Embryonic facial prominence (tissue), 1 donor: Measurements from ENCODE around the gene PRKCZ.
A peak's percentile ranks its signal among the peaks of the same experiment; 100 is the strongest.

Experiments used
- DNase-seq: peaks from one replicate; pipeline ENCODE4 v3.0.0-alpha.2; 2016; ENCODE audit errors: extremely low spot score

PRKCZ gene

DNA sequence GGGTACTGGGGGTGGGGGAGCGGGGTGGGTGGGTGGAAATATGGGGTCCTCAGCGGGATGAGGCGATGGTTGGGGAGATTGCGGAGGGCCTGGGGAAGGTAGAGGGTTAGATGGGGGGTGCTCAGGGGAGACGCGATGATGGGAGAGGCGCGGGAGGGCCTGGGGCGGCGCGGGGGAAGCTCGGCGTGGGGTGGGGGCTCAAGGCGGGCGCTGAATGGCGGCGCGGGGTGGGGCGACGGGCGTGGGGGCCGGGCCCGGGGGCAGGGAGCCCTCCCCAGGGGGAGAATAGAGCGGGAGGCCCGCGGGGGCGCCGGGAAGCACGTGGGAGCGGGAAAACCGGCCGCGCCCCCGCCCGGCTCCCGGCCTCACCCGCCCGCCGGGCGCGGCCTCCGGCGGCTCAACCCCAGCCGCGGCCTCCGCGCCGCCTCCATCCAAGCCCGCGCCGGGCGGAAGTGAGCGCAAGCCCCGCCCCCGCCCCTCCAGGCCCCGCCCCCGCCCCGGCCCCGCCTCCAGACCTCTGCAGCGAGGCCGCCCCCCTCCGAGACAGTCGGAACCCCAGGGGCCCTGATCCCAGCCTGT lies 144.2 kb downstream of the PRKCZ start, which contains the start of gene FAAP20:
Gene FAAP20 (minus strand): TSS at position 454 of the 579 bp plus-strand sequence. CDS start 23 bp downstream, at position 431.
- no peak for DNase-seq

DNA sequence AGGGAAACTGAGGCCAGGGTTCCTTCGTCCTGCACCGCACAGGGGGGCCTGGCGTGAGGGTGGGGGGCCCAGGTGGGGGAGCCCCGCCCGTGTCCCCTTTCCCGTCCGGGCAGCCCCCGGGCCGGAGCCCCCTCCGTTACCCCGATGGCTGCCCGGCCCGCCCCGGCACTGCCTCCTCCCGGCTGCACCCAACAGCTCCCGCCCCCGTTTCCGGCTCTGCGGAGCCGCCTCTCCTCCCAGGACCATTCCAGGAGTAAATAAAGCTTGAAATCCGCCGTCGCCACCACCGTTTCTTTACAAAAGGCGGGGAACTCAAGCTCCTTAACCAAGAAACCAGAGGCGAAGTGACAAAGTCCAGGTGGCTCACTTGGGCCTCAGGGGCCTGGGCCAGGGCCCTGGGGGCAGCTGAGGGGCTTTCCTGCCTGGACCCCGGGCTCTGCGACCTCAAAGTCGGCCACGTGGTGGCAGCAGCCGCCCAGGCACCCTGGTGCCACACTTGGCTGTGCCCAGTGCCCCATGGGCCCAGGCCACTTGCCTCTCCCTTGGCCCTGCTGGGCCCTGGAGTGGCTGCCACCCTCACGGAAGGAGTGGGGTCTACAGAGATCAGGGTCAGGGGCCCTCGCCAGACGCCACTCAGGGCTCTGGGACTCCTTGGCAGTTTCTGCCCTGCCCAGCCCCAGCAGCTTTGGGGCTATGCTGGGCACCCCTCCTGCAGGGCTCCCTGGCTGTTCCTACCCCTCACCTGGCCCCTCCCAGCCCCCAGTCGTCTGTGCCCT lies 144.9 kb downstream of the PRKCZ start:
- DNase-seq = peak; percentile 64

DNA sequence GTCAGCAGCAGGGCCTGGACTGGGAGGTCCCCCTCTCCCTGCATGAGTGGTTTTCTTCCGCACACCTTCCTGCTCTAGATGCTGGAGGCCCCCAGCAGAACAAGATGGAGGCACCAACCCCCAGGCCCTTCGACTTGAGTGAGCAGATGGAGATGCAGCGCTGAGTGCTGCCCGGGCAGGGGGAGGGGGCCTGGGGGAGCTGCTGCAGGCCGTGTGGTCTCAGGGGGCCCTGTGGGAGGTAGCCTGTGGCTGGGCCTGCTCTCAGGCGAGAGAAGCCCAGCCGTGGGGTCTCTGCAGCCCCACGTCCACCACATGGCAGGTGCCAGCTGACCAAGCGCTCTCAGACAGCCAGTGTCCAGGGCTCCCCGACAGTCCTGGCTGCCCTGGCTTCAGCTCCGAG lies 145.6 kb downstream of the PRKCZ start:
- DNase-seq = no peak

DNA sequence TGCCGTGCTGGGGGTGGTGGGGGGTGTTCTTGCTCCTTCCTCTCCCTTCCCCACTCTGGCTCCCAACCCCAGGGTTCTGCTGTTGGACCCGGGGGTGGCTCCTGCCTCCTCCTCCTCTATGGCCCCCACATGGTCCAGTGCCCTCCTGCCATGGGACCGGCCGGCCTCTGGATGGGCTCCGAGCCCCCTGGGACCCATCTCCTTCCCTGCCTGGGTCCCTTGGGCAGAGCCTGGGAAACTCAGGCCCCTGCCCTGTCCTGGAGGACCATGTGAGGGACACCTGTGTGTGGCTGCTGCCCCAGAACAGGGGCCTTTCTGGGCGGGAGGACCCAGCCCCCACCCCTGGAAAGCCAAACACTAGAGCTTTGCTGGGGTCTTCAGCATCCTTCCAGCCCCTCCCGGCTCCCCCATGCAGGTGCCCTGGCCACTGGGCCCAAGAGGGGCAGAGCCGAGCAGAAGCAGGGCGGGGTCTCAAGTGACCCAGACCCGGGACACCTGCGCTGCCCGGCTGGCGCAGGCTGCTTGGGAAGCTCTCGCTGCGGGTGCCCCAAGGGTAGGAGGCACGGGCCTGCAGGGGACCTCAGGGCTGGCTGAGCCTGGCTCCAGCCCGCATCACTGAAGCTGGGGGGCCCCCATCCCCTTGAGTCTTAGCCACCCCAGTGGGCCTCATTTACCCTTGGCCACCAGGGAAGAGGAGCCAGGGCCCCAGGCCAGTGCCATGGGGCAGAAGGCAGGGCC lies 146.9 kb downstream of the PRKCZ start:
- no peak for DNase-seq

DNA sequence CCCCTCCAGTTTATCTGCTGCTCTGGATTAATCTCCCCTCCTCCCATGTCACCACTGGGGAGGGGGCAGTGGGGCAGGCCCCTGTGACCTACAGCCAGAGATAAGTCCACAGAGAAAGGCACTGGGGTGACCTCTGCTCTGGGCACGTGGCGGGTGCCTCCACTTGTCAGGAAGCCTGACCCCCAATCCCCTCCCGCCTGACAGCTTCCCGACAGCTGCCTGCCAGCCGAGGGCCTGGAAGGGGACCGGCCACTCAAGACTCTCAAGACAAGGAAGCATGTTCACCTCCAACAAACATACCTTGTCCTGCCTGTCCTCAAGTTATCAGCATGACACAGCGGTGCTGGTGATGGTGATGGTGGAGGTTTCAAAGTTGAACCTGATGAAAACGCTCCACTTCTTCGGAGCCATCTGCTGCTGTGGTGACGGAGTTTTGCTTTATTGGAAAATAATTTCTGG lies 147.5 kb downstream of the PRKCZ start:
- no peak for DNase-seq

DNA sequence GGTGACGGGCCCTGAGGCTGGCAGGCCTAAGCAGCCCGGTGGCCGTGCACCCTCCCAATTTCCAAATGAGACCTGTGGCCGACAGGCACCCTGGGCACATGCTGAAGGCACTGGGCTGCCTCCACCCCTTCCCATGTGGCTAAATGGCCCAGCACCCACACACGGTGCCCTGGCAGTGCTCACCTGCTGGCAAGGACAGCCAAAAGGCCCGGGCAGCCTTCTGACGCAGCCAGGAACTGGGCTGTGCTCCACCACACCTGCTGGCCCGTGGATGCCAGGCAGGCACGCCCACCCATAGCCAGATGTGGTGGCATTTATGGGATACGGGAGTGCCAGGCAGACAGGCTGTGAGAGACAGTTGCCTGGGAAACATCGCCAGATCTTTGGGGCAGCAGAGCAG lies 148.4 kb downstream of the PRKCZ start:
- DNase-seq = no peak

DNA sequence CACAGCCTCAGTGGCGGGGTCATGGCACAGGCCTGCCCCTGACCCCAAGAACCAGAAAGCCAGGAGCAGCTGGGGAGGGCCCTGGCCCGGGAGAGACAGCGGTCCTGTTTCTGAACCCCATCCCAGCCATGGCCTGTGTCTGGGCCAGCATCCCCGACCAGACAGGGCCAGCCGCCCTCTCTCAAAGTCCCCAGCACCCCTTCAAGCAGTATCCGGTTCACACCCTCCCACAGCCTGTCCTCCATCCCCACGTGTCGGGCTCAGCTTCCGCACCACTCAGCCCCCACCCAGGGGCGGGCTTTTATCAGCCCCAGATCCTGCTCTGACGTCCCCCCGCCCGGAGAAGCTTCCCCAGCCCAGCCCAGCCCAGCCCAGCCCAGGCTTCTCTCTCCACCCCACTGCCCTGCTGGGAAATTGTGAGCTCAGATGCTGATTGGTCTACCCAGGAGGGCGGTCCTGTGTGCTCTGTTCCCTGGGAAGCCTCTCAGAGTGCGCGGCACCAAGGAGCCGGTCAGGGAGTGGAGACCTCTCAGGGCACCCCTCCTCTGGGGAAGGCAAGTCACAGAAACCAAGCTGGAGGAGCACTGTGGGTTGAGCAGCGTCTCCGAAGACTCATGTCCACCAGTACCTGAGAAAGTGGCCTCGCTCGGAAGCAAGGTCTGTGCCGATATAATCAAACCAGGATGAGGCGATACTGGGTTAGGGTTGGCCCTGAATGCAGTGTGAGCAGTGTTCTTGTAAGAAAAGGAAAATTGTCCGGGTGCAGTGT lies 149.0 kb downstream of the PRKCZ start:
- DNase-seq = no peak

DNA sequence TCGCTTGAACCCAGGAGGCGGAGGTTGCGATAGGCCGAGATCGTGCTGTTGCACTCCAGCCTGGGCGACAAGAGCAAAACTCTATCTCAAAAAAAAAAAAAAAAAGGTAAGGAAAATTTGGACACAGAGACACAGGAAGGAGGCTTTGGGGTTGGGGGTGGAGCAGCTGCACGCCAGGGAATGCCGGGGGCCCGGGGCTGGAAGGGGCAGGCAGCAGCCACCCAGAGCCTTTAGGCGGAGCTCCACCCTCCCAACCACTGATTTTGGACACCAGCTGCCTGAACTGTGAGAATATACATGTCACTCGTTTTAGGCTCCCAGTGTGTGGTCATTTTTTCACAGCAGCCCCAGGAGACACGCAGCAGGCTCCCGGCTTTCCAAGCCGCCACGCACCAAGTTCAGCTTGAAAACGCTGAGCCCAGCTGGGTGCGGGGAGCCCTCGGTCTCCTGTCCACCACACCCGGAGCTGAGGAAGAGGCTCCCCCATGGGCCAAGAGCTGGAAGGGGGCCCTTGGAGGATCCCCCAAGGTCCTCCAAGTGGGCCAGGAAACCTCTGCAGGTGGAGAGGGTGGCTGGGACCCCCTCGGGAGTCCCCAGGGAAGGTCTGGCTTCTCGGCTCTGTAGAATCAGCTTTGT lies 150.2 kb downstream of the PRKCZ start:
- no peak for DNase-seq

DNA sequence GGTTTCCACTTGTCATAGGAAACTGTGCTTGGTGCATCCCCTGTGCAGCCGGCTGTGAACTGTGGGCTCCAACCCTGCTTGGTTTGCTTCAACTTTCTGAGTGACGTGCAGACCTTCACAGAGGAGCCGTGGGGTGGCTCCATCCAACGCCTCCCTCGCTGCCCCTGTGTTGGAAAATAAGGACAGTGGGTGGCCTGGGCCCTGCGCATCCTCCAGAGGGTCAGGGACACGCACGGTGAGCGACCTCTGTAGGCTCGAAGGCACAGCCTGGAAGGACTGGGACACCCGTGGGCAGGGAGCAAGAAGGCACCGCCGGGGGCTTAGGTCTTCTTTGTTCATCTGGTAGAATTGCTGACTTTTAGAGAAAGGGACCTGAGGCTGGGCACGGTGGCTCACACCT lies 150.9 kb downstream of the PRKCZ start:
- no peak for DNase-seq

DNA sequence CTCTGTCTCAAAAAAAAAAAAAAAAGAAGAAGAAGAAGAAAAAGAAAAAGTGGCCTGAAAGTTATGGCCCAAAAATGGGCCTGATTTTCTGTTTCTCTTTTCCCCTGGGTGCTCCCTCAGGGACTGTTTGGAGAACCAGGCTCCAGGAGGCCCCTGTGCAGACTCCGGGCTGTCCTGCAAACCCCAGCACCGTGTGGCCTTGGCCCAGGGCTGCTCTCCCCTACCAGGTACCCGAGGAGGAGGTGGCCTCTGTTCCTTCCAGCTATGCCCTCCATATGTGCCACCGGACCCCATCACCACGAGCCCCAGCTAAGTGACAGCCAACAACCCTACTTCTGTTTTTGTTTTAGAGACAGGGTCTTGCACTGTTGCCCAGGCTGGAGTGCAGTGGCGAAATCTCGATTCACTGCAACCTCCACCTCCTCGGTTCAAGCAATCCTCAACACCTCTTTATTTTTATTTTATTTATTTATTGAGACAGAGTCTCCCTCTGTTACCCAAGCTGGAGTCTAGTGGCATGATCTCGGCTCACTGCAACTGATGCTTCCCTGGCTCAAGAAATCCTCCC lies 151.9 kb downstream of the PRKCZ start:
- no peak for DNase-seq

DNA sequence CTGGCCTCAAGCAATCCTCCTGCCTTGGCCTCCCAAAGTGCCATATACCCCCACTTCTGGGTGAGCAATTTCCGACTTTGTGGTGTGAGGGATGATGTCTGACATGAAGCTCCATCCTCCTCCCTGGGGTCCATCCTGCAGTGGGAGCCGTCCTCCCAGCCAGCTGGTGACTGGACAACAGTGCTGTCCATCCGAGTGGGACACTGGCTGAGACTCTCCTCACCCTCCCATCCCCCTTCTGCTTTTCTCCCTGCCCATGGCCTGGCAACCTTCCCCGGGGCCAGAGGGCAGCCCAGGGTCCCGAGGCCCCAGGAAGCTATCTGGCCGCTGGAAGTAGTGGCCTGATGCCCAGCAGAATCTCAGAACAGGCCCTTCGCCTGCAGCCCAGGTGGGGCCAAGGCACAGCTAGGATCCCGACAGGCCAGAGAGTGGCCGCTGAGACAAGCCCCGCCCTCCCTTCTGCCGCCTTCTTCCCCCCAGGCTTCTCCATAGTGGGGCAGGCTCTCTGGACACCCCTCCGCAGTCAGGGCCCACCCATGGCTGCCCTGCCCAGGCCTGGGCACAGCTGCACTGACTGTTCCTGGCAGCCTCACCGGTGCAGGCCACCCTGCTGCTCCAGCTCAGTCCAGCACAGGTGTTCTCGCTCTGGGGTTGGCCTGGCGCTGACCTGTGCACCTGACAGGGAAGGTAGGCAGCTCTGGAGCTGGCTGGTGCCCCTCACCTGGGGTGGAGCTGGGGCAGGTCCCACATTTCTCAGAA lies 152.8 kb downstream of the PRKCZ start:
- DNase-seq = no peak

DNA sequence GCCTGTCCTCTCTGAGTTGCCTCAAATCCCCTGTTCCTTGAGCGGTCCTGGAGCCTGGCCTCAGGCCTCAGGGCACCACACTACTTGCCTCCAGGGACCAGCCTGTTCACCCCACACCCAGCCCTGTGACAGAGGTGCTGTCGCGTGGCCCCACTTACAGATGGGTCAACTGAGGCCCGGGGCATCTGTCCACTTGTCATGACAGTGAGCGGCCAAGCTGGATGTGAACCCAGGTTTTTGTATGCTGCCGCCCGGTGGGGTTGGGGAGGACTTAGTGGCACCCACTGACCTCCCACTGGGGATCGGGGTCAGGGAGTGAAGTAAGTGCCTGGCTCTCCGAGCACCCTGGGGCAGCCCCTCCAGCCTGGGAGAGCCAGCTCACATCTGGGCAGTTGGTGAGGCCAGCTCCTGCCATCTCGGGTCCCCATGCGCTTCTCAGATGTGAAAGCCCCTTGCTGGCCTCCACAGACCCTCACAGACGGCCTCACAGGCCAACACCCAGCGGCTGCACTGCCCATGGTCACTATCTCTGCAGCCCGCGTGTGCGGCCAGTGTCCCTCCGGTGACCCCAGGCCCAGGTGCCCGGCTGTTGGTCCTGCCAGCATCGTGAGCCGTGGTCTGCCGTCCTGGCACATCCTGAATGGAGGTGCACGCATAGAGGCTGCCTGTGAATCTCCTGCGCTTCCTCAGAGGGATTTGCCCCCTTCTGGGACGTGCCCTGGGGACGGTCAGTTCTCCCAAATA lies 153.6 kb downstream of the PRKCZ start:
- DNase-seq = no peak

DNA sequence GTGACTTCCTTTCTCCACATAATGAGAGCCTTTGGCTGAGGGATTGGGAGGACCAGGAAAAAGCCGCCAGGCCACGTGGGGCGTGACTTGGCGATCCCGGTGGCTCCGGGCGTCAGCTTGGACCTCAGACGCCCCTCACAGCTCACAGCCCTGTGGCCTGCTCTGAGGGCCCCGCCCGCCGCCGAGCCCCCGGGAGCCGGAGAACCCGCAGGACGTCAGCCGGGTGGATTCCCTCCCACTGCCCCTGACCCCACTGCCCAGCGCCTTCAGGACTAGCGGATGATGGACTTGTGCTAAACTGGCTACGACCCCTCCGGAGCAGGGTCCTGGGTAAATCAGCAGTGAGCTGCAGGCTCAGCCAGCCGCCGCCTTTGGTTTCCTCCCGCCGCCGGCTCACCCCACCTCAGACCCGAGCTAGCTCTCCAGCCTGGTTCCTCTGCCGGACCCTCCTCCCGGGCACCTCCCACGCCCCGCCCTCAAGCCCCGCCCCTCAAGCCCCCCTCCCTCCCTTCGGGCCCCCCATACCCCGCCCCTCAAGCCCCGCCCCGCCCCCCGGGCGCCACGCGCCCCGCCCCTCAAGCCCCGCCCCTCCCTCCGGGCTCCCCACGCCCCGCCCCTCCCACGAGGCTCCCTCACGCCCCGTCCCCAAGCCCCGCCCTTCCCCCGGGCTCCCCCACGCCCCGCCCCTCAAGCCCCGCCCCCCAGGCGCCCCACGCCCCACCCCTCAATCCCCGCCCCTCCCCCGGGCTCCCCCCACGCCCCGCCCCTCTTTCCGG lies 154.4 kb downstream of the PRKCZ start:
- DNase-seq = no peak

DNA sequence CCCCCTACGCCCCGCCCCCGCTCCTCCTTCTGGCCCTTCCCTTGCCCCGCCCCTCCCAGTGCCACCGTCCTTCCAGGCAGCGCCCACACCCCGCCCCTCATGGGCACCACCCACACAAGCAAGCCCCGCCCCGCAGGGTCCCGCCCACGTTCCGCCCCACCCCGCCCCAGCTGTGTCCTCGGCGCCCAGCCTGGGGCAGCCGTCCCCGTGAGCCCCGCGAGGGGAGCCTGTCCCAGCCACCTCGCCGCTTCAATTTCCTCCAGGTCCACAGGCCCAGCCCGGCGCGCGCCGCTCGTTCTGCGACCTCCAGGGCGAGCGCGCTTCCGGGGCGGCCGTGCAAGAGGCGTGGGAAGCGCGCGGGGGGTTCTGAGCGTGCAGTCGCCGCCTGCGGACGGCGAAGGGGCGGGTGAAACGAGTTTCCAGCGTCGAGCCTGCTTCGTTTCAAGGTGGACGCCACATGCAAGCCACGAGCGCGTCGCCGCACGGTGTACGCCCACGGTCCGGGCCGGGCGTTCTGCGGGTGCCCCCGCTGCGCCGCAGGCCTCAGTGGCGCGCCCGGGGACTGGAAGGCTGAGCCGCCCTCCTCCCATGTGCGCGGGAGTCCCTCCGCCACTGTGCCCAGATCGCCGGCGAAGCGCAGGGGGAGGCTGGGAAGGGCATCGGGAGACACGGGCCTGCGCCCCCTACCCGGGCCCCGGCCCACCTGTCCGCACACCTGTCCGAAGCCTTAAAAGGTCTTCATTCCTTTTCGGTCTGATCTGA lies 155.2 kb downstream of the PRKCZ start:
- DNase-seq = peak; percentile 87

DNA sequence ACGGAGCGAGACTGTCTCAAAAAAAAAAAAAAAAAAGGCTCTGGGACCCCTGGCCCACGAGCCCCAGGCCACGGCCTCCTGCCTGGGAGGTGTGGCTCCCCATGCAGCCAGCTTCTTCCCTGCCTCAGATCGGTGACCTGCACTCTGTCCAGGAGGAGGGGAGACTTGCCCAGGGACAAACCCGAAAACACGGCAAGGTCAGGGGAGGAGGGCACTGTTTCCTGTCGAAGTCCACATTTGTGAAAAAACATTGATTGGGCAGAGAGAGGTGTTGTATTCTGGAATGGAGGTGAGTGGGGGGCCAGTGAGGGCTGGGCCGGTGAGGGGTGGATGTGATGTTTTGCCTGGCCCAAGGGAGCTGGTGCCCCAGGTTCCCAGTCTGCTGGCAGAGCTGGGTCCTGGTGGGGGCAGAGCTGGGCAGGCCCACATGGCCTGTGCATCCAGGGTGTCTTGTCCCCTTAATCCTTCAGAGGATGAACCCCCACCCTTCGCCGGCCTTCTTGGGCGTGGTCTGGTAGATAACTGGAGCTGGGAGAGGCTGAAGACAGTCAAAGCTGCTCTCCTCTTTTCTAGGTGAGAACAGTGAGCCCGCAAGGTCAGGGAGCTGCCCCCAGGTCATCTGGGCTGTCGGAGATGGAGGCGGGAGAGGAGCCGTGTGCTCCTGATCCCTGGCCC lies 156.7 kb downstream of the PRKCZ start:
- DNase-seq = no peak

DNA sequence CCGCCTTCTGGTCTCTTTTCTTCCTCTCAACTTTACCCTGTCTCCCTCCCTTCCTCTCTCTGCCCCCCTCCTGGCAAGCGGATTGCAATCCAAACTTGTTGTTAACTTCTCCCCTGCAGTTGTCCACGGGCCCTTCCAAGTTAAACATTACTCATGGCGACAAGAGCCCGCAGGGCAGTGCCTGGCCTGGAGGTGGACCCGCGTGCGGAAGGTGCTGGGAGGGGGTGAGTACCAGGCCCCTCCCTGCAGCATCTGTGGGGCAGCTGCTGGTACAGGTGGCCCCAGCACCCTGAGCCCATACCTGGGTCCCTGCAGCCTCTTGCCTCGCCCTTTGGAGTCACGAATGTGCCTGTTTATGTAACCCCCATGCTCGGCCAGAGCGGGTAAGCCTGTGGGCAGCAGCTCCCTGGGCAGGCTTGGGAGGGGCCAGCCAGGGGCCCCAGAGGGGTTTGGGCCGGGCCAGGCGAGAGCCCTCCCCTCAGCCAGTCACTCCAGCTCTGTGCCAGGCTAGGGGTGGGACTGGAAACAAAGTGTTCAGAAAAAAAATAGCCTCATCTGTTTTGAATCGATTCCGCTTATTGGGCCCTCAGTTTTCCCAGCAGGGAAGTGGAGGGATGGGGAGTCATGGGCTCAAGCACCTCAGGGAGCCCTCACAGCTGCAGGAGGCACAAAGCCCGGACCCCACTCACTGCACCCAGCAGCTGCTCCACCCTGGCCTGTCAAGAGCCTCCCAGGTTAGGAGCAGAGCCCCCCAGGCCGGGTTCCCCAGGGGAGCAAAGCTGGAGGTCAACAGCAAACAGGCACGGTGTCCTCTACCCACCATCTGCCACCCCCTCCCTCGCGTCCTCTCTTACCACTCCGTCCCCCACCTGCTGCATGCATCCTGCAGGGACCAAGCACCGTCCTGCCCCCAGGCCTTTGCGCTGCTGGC lies 158.4 kb downstream of the PRKCZ start:
- DNase-seq = no peak
